Measurements from ENCODE around the gene PPDPF.

- no peak for TF ChIP-seq CTCF (IDR thresholded peaks at IDR 0.05)
- TF ChIP-seq POLR2A (IDR thresholded peaks at IDR 0.05) = no peak
- TF ChIP-seq POLR2AphosphoS5 (IDR thresholded peaks at IDR 0.05) = no peak
- TF ChIP-seq EP300 (IDR thresholded peaks at IDR 0.05) = no peak
Measured at GRCh38 chr20:63568170-63568981, 47.8 kb downstream of the PPDPF start.
